Heart right ventricle (tissue), 16 donors: Measurements from ENCODE around the gene ESM1. TPM values are rescaled to one million over a fixed set of nuclear protein-coding genes. Genes with fewer than 3 reads are reported as not detected.
A peak's percentile ranks its signal among the peaks of the same experiment; 100 is the strongest.

Experiments used
- ATAC-seq, 8 donors: fragments of 200-7000 bp; cut with Tn5 transposase; one replicate each; pipeline ENCODE4 v1.9.1; 2020; ENCODE audit warnings: mild to moderate bottlenecking in 8 of 8, moderate library complexity in 8 of 8, moderate number of reproducible peaks in 1 of 8
- DNase-seq, 2 donors: peaks; one replicate each; pipeline ENCODE4 v3.0.0-alpha.2; 2020
- H3K27ac ChIP-seq, 10 donors: fragments of 200-600 bp; sonication (generic) in 2 of 10; one replicate each; pipeline versions ENCODE4 v1.5.0 to v1.8.0; 2020 to 2022; ENCODE audit warnings: mild to moderate bottlenecking in 3 of 10
- H3K27me3 ChIP-seq, 7 donors: fragments of 200-600 bp; one replicate each; pipeline ENCODE4 v1.8.0; 2021 to 2022; ENCODE audit warnings: mild to moderate bottlenecking in 2 of 7
- H3K36me3 ChIP-seq, 9 donors: fragments of 200-600 bp; sonication (generic) in 1 of 9; one replicate each; pipeline versions ENCODE4 v1.5.0 to v1.8.0; 2020 to 2022; ENCODE audit warnings: mild to moderate bottlenecking in 2 of 9
- H3K4me1 ChIP-seq, 9 donors: fragments of 200-600 bp; sonication (generic) in 1 of 9; one replicate each; pipeline versions ENCODE4 v1.5.0 to v1.8.0; 2020 to 2022; ENCODE audit warnings: mild to moderate bottlenecking in 4 of 9
- H3K4me3 ChIP-seq, 10 donors: fragments of 200-600 bp; sonication (generic) in 2 of 10; one replicate each; pipeline versions ENCODE4 v1.5.0 to v1.8.0; 2020 to 2022; ENCODE audit warnings: mild to moderate bottlenecking in 7 of 10, moderate library complexity in 2 of 10
- H3K9me3 ChIP-seq, 11 donors: fragments of 200-600 bp in 10 of 11; sonication (generic) in 2 of 11; one replicate each; pipeline versions ENCODE4 v1.5.0 to v1.8.0; 2013 to 2022; ENCODE audit warnings: mild to moderate bottlenecking in 2 of 11, control low read depth in 1 of 11, moderate library complexity in 1 of 11
- CTCF ChIP-seq, 9 donors: fragments of 200-600 bp; sonication (generic) in 2 of 9; IDR thresholded peaks; one replicate each; pipeline versions ENCODE4 v1.5.0 to v1.8.0; 2021 to 2022; ENCODE audit warnings: antibody characterized with exemption in 9 of 9, mild to moderate bottlenecking in 5 of 9, moderate library complexity in 1 of 9
- WGBS, 2 donors: extraction: QIAGEN DNeasy Blood & Tissue Kit; methylation state at CpG; one replicate each; pipeline ENCODE4 v1.1.7; 2013; ENCODE audit warnings: inconsistent platforms in 1 of 2; 5-methylcytosine and 5-hydroxymethylcytosine counted together
- intact Hi-C, 10 donors: fragments of 100-400 bp; cut with DNase I; formaldehyde crosslinking; loops; one replicate each; pipeline versions ENCODE4 v1.11.1 to v1.14.2; 2022
- polyA plus RNA-seq, 2 donors: library from polyadenylated mRNA; stranded (reverse); fragments of 200-250 nt; gene quantifications; one replicate each; pipeline ENCODE4 v1.2.3, GENCODE V29; 2013
- total RNA-seq, 10 donors: library from RNA; stranded (reverse); fragmentation: NEBNext Ultra II Directional in 3 of 10; extraction: Animal tissue kit (Norgen Biotek cat#: 25700) in 3 of 10; gene quantifications; one replicate each; pipeline versions ENCODE4 v1.2.1 to v1.2.4, GENCODE V29; 2021 to 2023
- donor health status: Arrhythmogenic right ventricular cardiomyopathy.
- donor health status: ischemic (EF 13 %, LVEDD 7.1; RV severe dilation, severe dysfunction).
- donor health status: healthy with polysubstance abuse.
- donor health status: DM: no; HTN: yes; CAD: no.
- donor health status: DM: no; HTN: no; CAD: no.
- donor health status: ischemic (EF 25% LVEDD 6.9; RV normal size, moderate dysfunction).
- donor health status: ischemic (EF 25% LVEDD 5.7; RV mildly dilated, moderate dysfunction).
- donor health status: healthy.
- donor health status: DM: yes; HTN: yes; CAD: no.
- donor health status: Ischemic cardiomyopathy.
- donor health status: ischemic (EF 35%, LVEDD 5.7; RV mildly dilated, moderate dysfunction).
- donor health status: nonischemic (EF 11% LVEDD 7.7; RV severe dilation, severe dysfunction).
- donor health status: DM: yes; HTN: yes; CAD: no.
- donor health status: PGD.
- donor health status: ischemic (EF 29% LVEDD 5.4; RV normal size, mild dysfunction).
- donor health status: nonischemic (EF 23%, LVEDD 6.1; RV moderate dilation, normal function).

The ESM1 gene
- total and polyA plus RNA-seq, 12 donors = 0.13 to 2.0 (median 0.73) TPM; not detected in 2

GRCh38 chr5:54988218-54988617 is 2.8 kb upstream of the ESM1 start:
- H3K36me3 ChIP-seq = no peaks in the 10 kb centered on the region
- peaks cover 6 to 54% (median 37%) of the 10 kb centered on the region in 7 donors for H3K27me3 ChIP-seq
- H3K4me1 ChIP-seq = peaks cover 0 to 8% (median 0%) of the 10 kb centered on the region in 9 donors
- intact Hi-C loops = no loop called here
- WGBS, 2 donors = 67 to 81% methylated on average over 1 of the region's 1 CpG
- no peak for DNase-seq
- no peak for TF ChIP-seq CTCF (IDR thresholded peaks at IDR 0.05)
- no peak overlapping the region for H3K4me3 ChIP-seq
- no peak for ATAC-seq
- no peak overlapping the region for H3K27ac ChIP-seq
- H3K9me3 ChIP-seq = no peaks in the 10 kb centered on the region

DNA sequence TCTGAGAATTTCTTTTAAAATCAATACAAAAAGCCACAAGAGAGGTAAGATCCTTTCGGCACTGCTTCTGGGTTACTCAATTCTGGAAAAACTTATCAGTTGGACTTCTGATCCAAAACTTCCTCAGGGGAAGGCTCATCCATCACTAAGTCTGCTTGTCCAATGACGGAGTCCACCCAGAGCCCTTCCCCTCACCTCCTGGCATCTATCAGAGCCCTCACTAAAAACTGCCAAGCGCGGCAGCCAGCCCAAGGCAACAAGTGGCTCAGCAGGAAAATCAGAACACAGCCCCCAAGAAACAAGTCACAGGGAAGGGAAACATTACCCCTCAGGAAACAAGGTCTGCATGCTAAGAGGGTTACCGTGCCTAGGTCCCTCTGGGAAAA is 869 bp upstream of the ESM1 start:
- 60 to 70% methylated on average over 5 of the region's 5 CpGs for WGBS, 2 donors
- Histone ChIP-seq H3K27me3 (peaks cover 6 to 73% (median 55%) of the 10 kb centered on the region in 7 donors), H3K4me1 (peaks cover 0 to 8% (median 0%) of the 10 kb centered on the region in 9 donors), H3K36me3 (no peaks in the 10 kb centered on the region), H3K27ac (no peak overlapping the region), H3K4me3 (no peak overlapping the region), H3K9me3 (no peaks in the 10 kb centered on the region)
- ATAC-seq = no peak
- intact Hi-C loops = no loop called here
- TF ChIP-seq CTCF (IDR thresholded peaks at IDR 0.05) = no peak
- no peak for DNase-seq

GRCh38 chr5:54981928-54982327 is 3.5 kb downstream of the ESM1 start:
- no peaks in the 10 kb centered on the region for H3K9me3 ChIP-seq
- intact Hi-C loops = no loop called here
- DNase-seq (no peak), ATAC-seq (no peak)
- H3K4me3 ChIP-seq = peak overlapping the region in 1 of 10 donors; percentile 41
- WGBS, 2 donors = 38 to 50% methylated on average over 7 of the region's 7 CpGs
- no peak overlapping the region for H3K27ac ChIP-seq
- peaks cover 6 to 81% (median 76%) of the 10 kb centered on the region in 7 donors for H3K27me3 ChIP-seq
- H3K36me3 ChIP-seq = no peaks in the 10 kb centered on the region
- peaks cover 0 to 8% (median 0%) of the 10 kb centered on the region in 9 donors for H3K4me1 ChIP-seq
- TF ChIP-seq CTCF (IDR thresholded peaks at IDR 0.05) = no peak

GRCh38 chr5:54975701-54976100 is 9.7 kb downstream of the ESM1 start:
- H3K4me1 ChIP-seq = peaks cover 0 to 6% (median 0%) of the 10 kb centered on the region in 9 donors
- H3K27ac ChIP-seq = no peak overlapping the region
- ATAC-seq (no peak), DNase-seq (no peak)
- no peaks in the 10 kb centered on the region for H3K36me3 ChIP-seq
- peaks cover 0 to 30% (median 16%) of the 10 kb centered on the region in 7 donors for H3K27me3 ChIP-seq
- 65% methylated on average over 1 of the region's 1 CpG for WGBS, 2 donors
- intact Hi-C loops = no loop called here
- no peak overlapping the region for H3K4me3 ChIP-seq
- no peak for TF ChIP-seq CTCF (IDR thresholded peaks at IDR 0.05)
- no peaks in the 10 kb centered on the region for H3K9me3 ChIP-seq
